Mucosa of descending colon (tissue), 3 donors: Measurements from ENCODE around the gene BMI1. TPM values are rescaled to one million over a fixed set of nuclear protein-coding genes. Genes with fewer than 3 reads are reported as not detected.

Experiments
- ATAC-seq: fragments of 200-7000 bp; cut with Tn5 transposase; one replicate; pipeline ENCODE4 v1.9.1; 2020; ENCODE audit warnings: mild to moderate bottlenecking, moderate library complexity
- DNase-seq, 3 donors: peaks; one replicate each; pipeline ENCODE4 v3.0.0-alpha.2; 2020
- H3K36me3 ChIP-seq: fragments of 200-600 bp; one replicate; pipeline ENCODE4 v1.8.0; 2021; ENCODE audit warnings: low read depth, mild to moderate bottlenecking
- H3K4me1 ChIP-seq: fragments of 200-600 bp; one replicate; pipeline ENCODE4 v1.8.0; 2021; ENCODE audit warnings: low read depth, mild to moderate bottlenecking
- H3K4me3 ChIP-seq: fragments of 200-600 bp; one replicate; pipeline ENCODE4 v1.8.0; 2021; ENCODE audit warnings: mild to moderate bottlenecking
- H3K9me3 ChIP-seq: fragments of 200-600 bp; one replicate; pipeline ENCODE4 v1.8.0; 2021; ENCODE audit warnings: mild to moderate bottlenecking
- CTCF ChIP-seq: fragments of 200-600 bp; IDR thresholded peaks from one replicate; pipeline ENCODE4 v1.8.0; 2022; ENCODE audit warnings: antibody characterized with exemption, mild to moderate bottlenecking
- intact Hi-C, 2 donors: fragments of 100-400 bp; cut with DNase I in 1 of 2; cut with micrococcal nuclease in 1 of 2; formaldehyde crosslinking; loops; one replicate each; pipeline versions ENCODE4 v1.11.0 to v1.11.1; 2022; cut with DNase I, micrococcal nuclease
- total RNA-seq, 3 donors: library from RNA; stranded (reverse); fragmentation: NEBNext Ultra II Directional in 2 of 3; extraction: Animal tissue kit (Norgen Biotek cat#: 25700) in 2 of 3; gene quantifications; one replicate each; pipeline versions ENCODE4 v1.2.1 to v1.2.4, GENCODE V29; 2021 to 2023
- donor health status: DM: no; HTN: no; CAD: no; lungs with moderate emphysema.
- donor health status: DM: no; HTN: no; CAD: no.
- donor health status: DM: no; HTN: yes; CAD: no.

The BMI1 gene
- total RNA-seq, 3 donors from 2014 or later = 26.6 to 76.6 (median 28.7) TPM

DNA sequence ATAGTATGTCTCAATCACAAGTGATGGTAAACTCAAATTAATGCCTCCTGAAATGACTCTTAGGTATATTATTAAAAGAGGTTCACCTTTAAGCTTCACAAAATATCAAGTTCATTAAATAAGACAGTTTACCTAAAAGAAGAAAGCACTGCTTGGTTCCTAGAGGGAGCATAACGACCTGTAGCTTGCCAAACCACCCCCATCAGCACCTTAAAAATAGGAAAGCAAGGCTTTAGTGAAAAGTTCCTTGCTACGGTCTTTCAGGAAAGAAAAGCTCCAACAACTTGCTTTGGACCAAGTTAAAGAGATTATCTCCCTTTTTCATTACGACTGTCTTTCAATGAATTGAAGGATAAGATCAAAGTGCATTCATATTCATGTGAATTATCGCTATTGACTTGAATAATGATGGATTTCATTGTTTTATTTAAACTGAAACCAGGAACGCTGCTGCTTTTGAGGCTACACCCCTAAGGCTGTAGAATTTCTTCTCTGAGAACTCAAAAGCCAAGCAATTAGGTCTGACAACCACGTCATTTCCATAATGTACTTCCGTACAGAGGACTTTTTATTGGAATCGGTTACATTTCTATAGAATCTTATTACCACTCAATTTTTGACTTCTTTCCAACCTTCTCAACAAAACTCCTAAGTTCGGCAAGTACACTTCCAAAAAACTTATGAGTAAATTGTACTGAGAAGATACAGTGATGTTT lies 17.4 kb downstream of the BMI1 start:
- ATAC-seq = no peak
- H3K36me3 ChIP-seq = no peaks in the 10 kb centered on the region
- H3K4me1 ChIP-seq = peaks cover 25% of the 10 kb centered on the region
- no peak overlapping the region for H3K4me3 ChIP-seq
- no peaks in the 10 kb centered on the region for H3K9me3 ChIP-seq
- no peak for TF ChIP-seq CTCF
- no peak for DNase-seq
- intact Hi-C loops = no loop called here

DNA sequence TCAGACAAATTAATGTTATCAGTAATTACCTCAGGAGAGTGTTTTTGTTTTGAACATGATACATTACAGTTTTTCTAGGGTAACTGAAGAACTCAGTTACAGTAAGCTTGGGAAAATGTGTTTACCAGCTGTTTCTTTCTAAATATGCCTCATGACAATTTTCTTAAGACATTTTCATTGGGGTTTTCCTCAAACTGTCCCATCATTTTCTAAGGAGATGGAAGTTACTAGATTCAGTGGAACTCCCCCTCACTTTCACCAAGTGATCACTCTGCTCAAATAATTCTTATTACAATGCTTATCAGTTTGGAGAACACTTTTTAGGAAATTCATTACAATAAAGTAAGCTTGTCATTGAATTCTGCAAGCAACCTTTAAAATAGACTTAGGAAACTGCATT lies 18.0 kb downstream of the BMI1 start:
- no peak for DNase-seq
- Histone ChIP-seq H3K9me3 (no peaks in the 10 kb centered on the region), H3K4me3 (no peak overlapping the region), H3K4me1 (peaks cover 25% of the 10 kb centered on the region), H3K36me3 (no peaks in the 10 kb centered on the region)
- intact Hi-C loops = no loop called here
- no peak for ATAC-seq
- no peak for TF ChIP-seq CTCF

DNA sequence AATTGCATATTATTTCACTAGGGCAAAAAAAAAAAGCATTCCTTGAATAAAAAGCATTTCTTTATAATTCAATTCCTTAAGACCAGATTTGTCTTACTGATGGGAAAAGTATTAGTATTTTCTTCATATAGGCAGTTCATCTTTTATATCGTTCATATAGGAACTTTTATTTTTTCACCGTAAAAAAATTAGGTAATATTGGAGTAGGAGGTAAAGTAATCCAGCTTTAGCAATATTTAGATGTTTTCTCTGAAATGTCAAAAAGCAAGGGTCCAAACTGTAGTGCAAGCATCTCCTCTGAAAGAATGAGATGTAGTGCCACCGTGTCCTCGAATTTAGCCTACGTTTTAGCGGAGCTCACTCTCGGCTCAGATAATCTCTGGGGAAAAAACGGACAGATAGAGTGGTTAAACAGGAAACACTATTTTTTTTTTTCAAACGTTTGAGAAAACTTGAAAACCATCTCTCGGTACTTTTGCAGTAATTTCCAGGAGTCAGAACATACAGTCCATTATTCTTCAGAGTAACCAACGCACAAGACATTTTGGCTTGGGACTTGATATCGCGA lies 18.9 kb downstream of the BMI1 start:
- Histone ChIP-seq H3K4me3 (peak overlapping the region; percentile 39), H3K9me3 (no peaks in the 10 kb centered on the region), H3K4me1 (peaks cover 25% of the 10 kb centered on the region), H3K36me3 (no peaks in the 10 kb centered on the region)
- no peak for TF ChIP-seq CTCF
- DNase-seq = no peak
- ATAC-seq = no peak
- intact Hi-C loops = no loop called here

- Histone ChIP-seq H3K4me3 (peak overlapping the region; percentile 39), H3K9me3 (no peaks in the 10 kb centered on the region), H3K4me1 (peaks cover 25% of the 10 kb centered on the region), H3K36me3 (no peaks in the 10 kb centered on the region)
- peak; percentile 66 to 81 (median 79) for DNase-seq
- intact Hi-C loops = no loop called here
- peak; percentile 83 for ATAC-seq
- TF ChIP-seq CTCF = no peak
Measured at GRCh38 chr10:22340329-22341189, 19.7 kb downstream of the BMI1 start.

DNA sequence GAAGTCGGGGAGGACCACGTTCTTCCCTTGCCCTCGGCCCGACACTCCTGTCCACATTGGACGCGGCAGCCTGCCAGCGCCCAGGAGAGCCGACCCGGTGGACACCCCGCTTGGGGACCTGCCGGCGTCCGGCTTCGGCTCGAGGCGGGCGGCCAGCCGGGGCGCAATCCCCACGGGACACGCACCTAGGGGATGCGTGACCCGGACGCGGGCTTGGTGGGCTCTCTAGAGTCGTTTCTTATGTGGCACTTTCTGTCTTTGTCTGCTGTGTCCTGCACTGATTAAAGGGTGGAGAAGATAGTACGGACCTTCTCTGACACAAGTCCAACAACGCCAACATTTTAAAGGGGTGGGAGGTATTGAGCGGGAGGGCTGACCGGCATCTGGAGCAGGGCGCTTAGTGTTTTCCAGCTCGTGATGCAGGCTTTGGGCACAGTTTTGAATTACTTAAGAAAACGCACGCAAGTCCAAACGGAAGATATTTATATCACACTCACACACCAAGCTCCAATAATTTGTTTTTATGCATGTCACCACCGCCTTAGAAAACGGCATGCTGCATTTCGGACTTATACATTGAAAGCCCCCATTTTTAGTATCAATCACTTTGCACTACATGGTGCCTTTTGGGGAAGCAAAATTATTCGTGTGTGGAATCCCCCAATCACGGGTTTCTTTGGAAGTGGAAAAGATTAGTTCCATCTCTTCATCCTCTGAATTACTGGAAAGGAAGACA lies 20.5 kb downstream of the BMI1 start:
- Histone ChIP-seq H3K4me1 (peaks cover 17% of the 10 kb centered on the region), H3K4me3 (peak overlapping the region; percentile 39), H3K36me3 (no peaks in the 10 kb centered on the region), H3K9me3 (no peaks in the 10 kb centered on the region)
- DNase-seq (peak in 1 of 3 donors; percentile 68), ATAC-seq (peak; percentile 32)
- TF ChIP-seq CTCF = no peak
- intact Hi-C loops = no loop called here
